ENCODE data around the gene HES6.

DNA sequence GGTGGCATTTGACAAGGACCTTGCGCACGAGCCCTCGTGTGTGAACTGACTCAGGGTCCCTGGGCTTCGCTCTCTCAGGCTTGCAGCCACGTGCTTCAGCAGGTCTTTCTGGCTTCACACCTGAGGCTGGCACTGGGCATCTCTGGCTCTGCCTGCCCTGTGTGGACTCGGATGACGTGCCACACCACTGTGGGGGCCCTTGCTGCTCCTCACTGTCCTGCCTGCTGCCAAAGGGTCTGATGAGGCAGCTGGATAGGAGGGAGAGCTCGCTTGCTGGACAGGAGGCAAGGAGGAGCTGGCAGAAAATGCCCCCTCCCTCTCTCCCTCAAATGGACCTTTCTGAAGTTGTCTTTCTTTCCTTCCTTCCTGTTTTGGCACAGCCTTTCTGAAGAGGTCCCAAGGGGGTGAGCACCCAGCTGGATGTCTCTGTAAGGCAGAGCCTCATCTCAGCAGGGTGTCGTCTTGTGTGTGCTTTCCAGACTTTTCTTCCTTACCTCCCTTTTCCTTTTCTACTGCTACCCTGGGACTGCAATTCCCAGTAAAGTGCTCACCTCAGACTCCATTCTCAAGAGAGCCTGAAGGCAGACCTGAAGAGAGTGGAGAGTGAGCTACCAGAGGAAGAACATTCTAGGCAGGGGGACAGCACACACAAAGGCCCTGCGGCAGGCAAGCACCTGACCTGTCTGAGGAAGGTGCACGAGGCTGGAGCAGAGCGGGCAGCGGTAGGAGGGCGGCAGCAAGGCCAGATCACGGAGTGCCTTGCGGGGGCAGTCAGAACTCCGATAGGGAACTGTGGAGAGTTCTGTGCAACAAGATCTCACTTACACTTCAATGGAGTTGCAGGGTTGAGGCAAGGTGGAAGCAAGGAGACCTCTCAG, 43.3 kb upstream of the HES6 start:
- TF ChIP-seq, protein P1, sequence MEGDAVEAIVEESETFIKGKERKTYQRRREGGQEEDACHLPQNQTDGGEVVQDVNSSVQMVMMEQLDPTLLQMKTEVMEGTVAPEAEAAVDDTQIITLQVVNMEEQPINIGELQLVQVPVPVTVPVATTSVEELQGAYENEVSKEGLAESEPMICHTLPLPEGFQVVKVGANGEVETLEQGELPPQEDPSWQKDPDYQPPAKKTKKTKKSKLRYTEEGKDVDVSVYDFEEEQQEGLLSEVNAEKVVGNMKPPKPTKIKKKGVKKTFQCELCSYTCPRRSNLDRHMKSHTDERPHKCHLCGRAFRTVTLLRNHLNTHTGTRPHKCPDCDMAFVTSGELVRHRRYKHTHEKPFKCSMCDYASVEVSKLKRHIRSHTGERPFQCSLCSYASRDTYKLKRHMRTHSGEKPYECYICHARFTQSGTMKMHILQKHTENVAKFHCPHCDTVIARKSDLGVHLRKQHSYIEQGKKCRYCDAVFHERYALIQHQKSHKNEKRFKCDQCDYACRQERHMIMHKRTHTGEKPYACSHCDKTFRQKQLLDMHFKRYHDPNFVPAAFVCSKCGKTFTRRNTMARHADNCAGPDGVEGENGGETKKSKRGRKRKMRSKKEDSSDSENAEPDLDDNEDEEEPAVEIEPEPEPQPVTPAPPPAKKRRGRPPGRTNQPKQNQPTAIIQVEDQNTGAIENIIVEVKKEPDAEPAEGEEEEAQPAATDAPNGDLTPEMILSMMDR (conservative IDR thresholded peaks at IDR 0.05; ENCODE audit: low read length), result no peak
- no peak for TF ChIP-seq EZH2phosphoT487 (IDR thresholded peaks at IDR 0.05; ENCODE audit: borderline replicate concordance)

Measured in Loucy (cell line).